Fibroblast of skin of left quadriceps (primary cell): ENCODE measurements around the gene IGF2BP3.

Source experiments
- DNase-seq, 2 experiments: peaks; one replicate each; pipeline ENCODE4 v3.0.0-alpha.2; 2013; ENCODE audit warnings: low read depth in 2 of 2

IGF2BP3 gene

GRCh38 chr7:23472046-23472445 lies 1.8 kb upstream of the IGF2BP3 start:
- no peak for DNase-seq

- peak; percentile 55 to 59 for DNase-seq
These were observed 992 bp upstream of the IGF2BP3 start for GRCh38 chr7:23471106-23471859.

GRCh38 chr7:23469961-23470250 lies 385 bp downstream of the IGF2BP3 start:
- DNase-seq = no peak

GRCh38 chr7:23469150-23469960 lies 936 bp downstream of the IGF2BP3 start:
- no peak for DNase-seq

- DNase-seq = no peak
These were observed 1.7 kb downstream of the IGF2BP3 start for GRCh38 chr7:23468526-23469149.

- no peak for DNase-seq
These were observed 2.3 kb downstream of the IGF2BP3 start for GRCh38 chr7:23467806-23468525.

GRCh38 chr7:23467291-23467805 lies 2.9 kb downstream of the IGF2BP3 start:
- no peak for DNase-seq

GRCh38 chr7:23462846-23463245 lies 7.4 kb downstream of the IGF2BP3 start:
- DNase-seq = no peak

GRCh38 chr7:23458044-23458443 lies 12.2 kb downstream of the IGF2BP3 start:
- no peak for DNase-seq

- DNase-seq = no peak
These were observed 14.2 kb downstream of the IGF2BP3 start for GRCh38 chr7:23456093-23456492.

- DNase-seq = no peak
These were observed 15.3 kb downstream of the IGF2BP3 start for GRCh38 chr7:23454881-23455526.

- DNase-seq = no peak
These were observed 19.8 kb downstream of the IGF2BP3 start for GRCh38 chr7:23450518-23450917.

- no peak for DNase-seq
These were observed 20.4 kb downstream of the IGF2BP3 start for GRCh38 chr7:23449941-23450340.

- DNase-seq = no peak
These were observed 25.0 kb downstream of the IGF2BP3 start for GRCh38 chr7:23445326-23445725.

GRCh38 chr7:23443974-23444373 lies 26.3 kb downstream of the IGF2BP3 start:
- peak in 1 of 2 experiments; percentile 26 for DNase-seq

GRCh38 chr7:23438171-23438570 lies 32.1 kb downstream of the IGF2BP3 start:
- DNase-seq = no peak

- DNase-seq = no peak
These were observed 36.0 kb downstream of the IGF2BP3 start for GRCh38 chr7:23434147-23434917.

- no peak for DNase-seq
These were observed 38.5 kb downstream of the IGF2BP3 start for GRCh38 chr7:23431702-23432199.

- DNase-seq = no peak
These were observed 39.4 kb downstream of the IGF2BP3 start for GRCh38 chr7:23430893-23431259.

- no peak for DNase-seq
These were observed 43.4 kb downstream of the IGF2BP3 start for GRCh38 chr7:23426876-23427275.

- DNase-seq = no peak
These were observed 47.4 kb downstream of the IGF2BP3 start for GRCh38 chr7:23422909-23423308.
